ENCODE data around the gene KCMF1. TPM values are rescaled to one million over a fixed set of nuclear protein-coding genes. Genes with fewer than 3 reads are reported as not detected.

The KCMF1 gene
- polyA plus RNA-seq, 1 donor from 2014 or later = 43.3 TPM

DNA sequence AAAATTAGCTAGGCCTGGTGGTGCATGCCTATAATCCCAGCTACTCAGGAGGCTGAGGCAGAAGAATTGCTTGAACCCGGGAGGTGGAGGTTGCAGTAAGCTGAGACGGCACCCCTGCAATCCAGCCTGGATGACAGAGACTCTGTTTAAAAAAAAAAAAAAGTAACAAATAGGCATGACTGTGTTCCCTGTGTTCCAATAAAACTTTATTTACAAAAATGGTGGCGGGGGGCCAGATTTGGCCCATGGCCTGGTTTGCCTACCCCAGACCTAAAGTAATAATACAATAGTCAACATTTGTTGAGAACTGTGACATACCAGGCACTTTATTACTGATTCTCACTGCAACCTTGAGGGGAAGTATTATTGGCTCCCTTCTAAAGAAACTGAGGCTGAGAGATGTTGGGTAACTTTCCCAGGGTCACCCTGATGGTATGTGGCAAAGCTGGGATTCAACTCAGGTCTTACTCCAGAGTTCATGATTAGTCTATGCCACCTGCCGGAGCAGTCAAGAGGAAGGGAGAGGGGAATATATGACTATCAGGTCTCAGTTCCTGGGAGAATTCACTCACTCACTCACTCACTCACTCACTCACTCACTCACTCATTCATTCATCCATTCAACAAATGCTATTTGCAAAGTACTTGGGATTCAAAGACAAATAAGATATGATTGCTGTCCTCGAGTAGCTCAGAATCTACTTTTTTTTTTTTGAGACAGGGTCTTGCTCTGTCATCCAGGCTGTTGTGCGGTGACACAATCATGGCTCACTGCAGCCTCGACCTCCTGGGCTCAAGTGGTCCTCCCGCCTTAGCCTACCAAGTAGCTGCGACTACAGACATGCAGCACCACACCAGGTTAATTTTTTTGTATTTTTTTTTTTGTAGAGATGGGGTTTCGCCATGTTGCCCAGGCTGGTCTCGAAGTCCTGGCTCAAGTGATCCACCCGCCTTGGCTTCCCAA lies 14.3 kb upstream of the KCMF1 start:
- no peaks in the 10 kb centered on the region for H3K79me2 ChIP-seq (replicated peaks; ENCODE audit: insufficient read depth, low read length)
- H3K4me3 ChIP-seq (ENCODE audit: low read length) = no peak overlapping the region
- H3K4me2 ChIP-seq (ENCODE audit: low read length) = no peak overlapping the region
- no peaks in the 10 kb centered on the region for H3K9me2 ChIP-seq (ENCODE audit: insufficient read depth, low read length)
- no peak for TF ChIP-seq POLR2AphosphoS5 (IDR thresholded peaks at IDR 0.05)
- TF ChIP-seq TAF1 (IDR thresholded peaks at IDR 0.05; ENCODE audit: low read depth) = no peak
- no peak for TF ChIP-seq MXI1 (conservative IDR thresholded peaks at IDR 0.05; ENCODE audit: poor library complexity, severe bottlenecking)
- no peak for TF ChIP-seq EP300 (conservative IDR thresholded peaks at IDR 0.05; ENCODE audit: poor library complexity, severe bottlenecking)
- no peaks in the 10 kb centered on the region for H3F3A ChIP-seq (ENCODE audit: insufficient read depth, low read length, poor library complexity, severe bottlenecking)
- no peaks in the 10 kb centered on the region for H3K36me3 ChIP-seq (ENCODE audit: insufficient read depth, low read length)
- no peak overlapping the region for H3K27ac ChIP-seq (ENCODE audit: low read length)
- no peaks in the 10 kb centered on the region for H3K9me3 ChIP-seq (ENCODE audit: low read length)
- H2AFZ ChIP-seq (ENCODE audit: low read depth, low read length) = no peak overlapping the region
- no peaks in the 10 kb centered on the region for H3K27me3 ChIP-seq (ENCODE audit: insufficient read depth, low read depth, low read length)
- no peak overlapping the region for H3K9ac ChIP-seq (ENCODE audit: low read length)
- H4K20me1 ChIP-seq (ENCODE audit: insufficient read depth) = no peaks in the 10 kb centered on the region

- Histone ChIP-seq H3K4me2 (ENCODE audit: low read length) (no peak overlapping the region), H3K9me2 (ENCODE audit: insufficient read depth, low read length) (no peaks in the 10 kb centered on the region), H3K27ac (ENCODE audit: low read length) (no peak overlapping the region), H3K9me3 (ENCODE audit: low read length) (no peaks in the 10 kb centered on the region), H3K9ac (ENCODE audit: low read length) (no peak overlapping the region), H3K27me3 (ENCODE audit: insufficient read depth, low read depth, low read length) (no peaks in the 10 kb centered on the region), H4K20me1 (ENCODE audit: insufficient read depth) (no peaks in the 10 kb centered on the region), H3K36me3 (ENCODE audit: insufficient read depth, low read length) (no peaks in the 10 kb centered on the region), H2AFZ (ENCODE audit: low read depth, low read length) (no peak overlapping the region), H3F3A (ENCODE audit: insufficient read depth, low read length, poor library complexity, severe bottlenecking) (no peaks in the 10 kb centered on the region), H3K4me3 (ENCODE audit: low read length) (no peak overlapping the region), H3K79me2 (replicated peaks; ENCODE audit: insufficient read depth, low read length) (no peaks in the 10 kb centered on the region)
- no peak for TF ChIP-seq REST (IDR thresholded peaks at IDR 0.05; ENCODE audit: borderline replicate concordance)
- no peak for TF ChIP-seq TAF1 (IDR thresholded peaks at IDR 0.05; ENCODE audit: low read depth)
- no peak for TF ChIP-seq MXI1 (conservative IDR thresholded peaks at IDR 0.05; ENCODE audit: poor library complexity, severe bottlenecking)
- no peak for TF ChIP-seq EZH2 (IDR thresholded peaks at IDR 0.05; ENCODE audit: borderline replicate concordance, insufficient read depth, low read length, poor library complexity, severe bottlenecking)
- no peak for TF ChIP-seq RAD21 (conservative IDR thresholded peaks at IDR 0.05)
- TF ChIP-seq, protein P1, sequence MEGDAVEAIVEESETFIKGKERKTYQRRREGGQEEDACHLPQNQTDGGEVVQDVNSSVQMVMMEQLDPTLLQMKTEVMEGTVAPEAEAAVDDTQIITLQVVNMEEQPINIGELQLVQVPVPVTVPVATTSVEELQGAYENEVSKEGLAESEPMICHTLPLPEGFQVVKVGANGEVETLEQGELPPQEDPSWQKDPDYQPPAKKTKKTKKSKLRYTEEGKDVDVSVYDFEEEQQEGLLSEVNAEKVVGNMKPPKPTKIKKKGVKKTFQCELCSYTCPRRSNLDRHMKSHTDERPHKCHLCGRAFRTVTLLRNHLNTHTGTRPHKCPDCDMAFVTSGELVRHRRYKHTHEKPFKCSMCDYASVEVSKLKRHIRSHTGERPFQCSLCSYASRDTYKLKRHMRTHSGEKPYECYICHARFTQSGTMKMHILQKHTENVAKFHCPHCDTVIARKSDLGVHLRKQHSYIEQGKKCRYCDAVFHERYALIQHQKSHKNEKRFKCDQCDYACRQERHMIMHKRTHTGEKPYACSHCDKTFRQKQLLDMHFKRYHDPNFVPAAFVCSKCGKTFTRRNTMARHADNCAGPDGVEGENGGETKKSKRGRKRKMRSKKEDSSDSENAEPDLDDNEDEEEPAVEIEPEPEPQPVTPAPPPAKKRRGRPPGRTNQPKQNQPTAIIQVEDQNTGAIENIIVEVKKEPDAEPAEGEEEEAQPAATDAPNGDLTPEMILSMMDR (IDR thresholded peaks at IDR 0.05; ENCODE audit: poor library complexity, severe bottlenecking) = no peak
- no peak for TF ChIP-seq SMC3 (conservative IDR thresholded peaks at IDR 0.05; ENCODE audit: poor library complexity)
- TF ChIP-seq POLR2AphosphoS5 (IDR thresholded peaks at IDR 0.05) = no peak
- no peak for TF ChIP-seq EP300 (conservative IDR thresholded peaks at IDR 0.05; ENCODE audit: poor library complexity, severe bottlenecking)
Observed at GRCh38 chr2:84957771-84958134, 13.2 kb upstream of the KCMF1 start.

All from neural cell (in vitro differentiated cells).